Measurements from ENCODE around the gene FOXP4. TPM values are rescaled to one million over a fixed set of nuclear protein-coding genes. Genes with fewer than 3 reads are reported as not detected.

FOXP4 gene
- total and polyA plus RNA-seq, 2 of the 13 experiments (the other 11 are each of a cell fraction or from before 2014, with no cell fraction given): 11.0 to 12.4 TPM

DNA sequence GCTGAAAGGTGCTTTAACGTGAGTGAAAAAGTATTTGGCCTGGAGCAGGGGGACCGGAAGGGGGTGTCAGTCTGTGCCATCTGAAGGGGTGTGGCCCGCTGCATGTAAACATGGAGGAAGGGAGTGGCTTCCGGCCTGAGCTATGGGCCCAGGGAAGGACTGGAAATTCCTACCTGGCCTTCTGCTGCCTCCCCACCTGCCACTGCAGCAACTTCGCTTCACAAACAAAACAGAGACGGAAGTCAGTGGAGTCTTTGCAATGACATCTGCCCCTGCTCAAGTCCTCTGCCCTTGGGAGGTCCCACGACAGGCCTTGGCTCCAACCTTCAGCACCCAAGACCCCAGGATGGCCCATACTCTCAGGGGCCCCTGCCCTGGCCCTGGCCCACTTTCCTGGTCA is 28.1 kb upstream of the FOXP4 start:
- peak overlapping the region; percentile 84 for H3K4me2 ChIP-seq (ENCODE audit: low read depth, low read length)
- H3K27ac ChIP-seq (ENCODE audit: extremely low read length, insufficient read depth, low read length): peak overlapping the region; percentile 94
- no peaks in the 10 kb centered on the region for H4K20me1 ChIP-seq (ENCODE audit: insufficient read depth, low read length)
- in situ Hi-C loops (cut with HindIII; ENCODE audit: extremely low pct_ligation_motif_present, low pct_unique_long_range_greater_than_20kb): no loop called here
- WGBS (ENCODE audit: low lambda C conversion rate): 16% methylated on average over 7 of the region's 7 CpGs
- no peak overlapping the region for H2AFZ ChIP-seq (ENCODE audit: low read length)
- no peaks in the 10 kb centered on the region for H3K27me3 ChIP-seq (ENCODE audit: control insufficient read depth in 1 of 2, insufficient read depth in 2 of 2, low read length in 2 of 2)
- peak; percentile 70 for DNase-seq (ENCODE audit: low spot score)
- H3K79me2 ChIP-seq (ENCODE audit: insufficient read depth, low read length): no peaks in the 10 kb centered on the region
- peak; percentile 7; the same call in 1 of the 3 replicates for ATAC-seq
- peak overlapping the region in 1 of 3 experiments; percentile 45; a peak in 2 of 6 replicates for H3K4me3 ChIP-seq (replicated peaks in 1 of 3; ENCODE audit: insufficient read depth in 1 of 3, low read depth in 2 of 3, low read length in 3 of 3)
- H3K9me3 ChIP-seq (ENCODE audit: low read length): no peaks in the 10 kb centered on the region
- H3K4me1 ChIP-seq (ENCODE audit: insufficient read depth, low read length): peaks cover 76% of the 10 kb centered on the region
- intact Hi-C loops (cut with micrococcal nuclease; ENCODE audit: unreplicated experiment): no loop called here
- ChIA-PET CTCF (ENCODE audit: low intra/inter-chr PET ratio, low total read pairs) (no interaction called here), POLR2A (interaction anchor here (0.6 to 9.4 kb wide), 12 partner anchors 10 to 93 kb away, joined by 3 to 187 read pairs (median 5); partner anchors contain the start of gene FOXP4)
- peak; percentile 67 for FAIRE-seq
- H3K9ac ChIP-seq (ENCODE audit: insufficient read depth, low read depth, low read length): peak overlapping the region; percentile 43; the same call in 1 of the 2 replicates
- no TSS peak for BruUV-seq (replicated peaks)
- no peaks in the 10 kb centered on the region for H3K36me3 ChIP-seq (replicated peaks in 1 of 2; ENCODE audit: control insufficient read depth in 1 of 2, insufficient read depth in 2 of 2, low read length in 2 of 2)
- TF ChIP-seq RARA (CRISPR knock-in tag; IDR thresholded peaks at IDR 0.05): peak; percentile 54
- TF ChIP-seq KDM6A (CRISPR knock-in tag; IDR thresholded peaks at IDR 0.05; ENCODE audit: low read depth): peak; percentile 49; the same call in 1 of the 2 replicates
- TF ChIP-seq POLR2A (IDR thresholded peaks at IDR 0.05; ENCODE audit: insufficient read depth in 1 of 2, low read depth in 2 of 2, low read length in 2 of 2): 0 out of 4 replicates have a peak, but pooled peaks of 1 of the 2 experiments have one; percentile 15
- TF ChIP-seq NFKBIZ (CRISPR knock-in tag; IDR thresholded peaks at IDR 0.05): no peak
- TF ChIP-seq SOX5 (CRISPR knock-in tag; IDR thresholded peaks at IDR 0.05; ENCODE audit: borderline replicate concordance): peak; percentile 63; the same call in 1 of the 2 replicates
- TF ChIP-seq GZF1 (CRISPR knock-in tag; IDR thresholded peaks at IDR 0.05): peak; percentile 89; the same call in 1 of the 2 replicates
- no peak for TF ChIP-seq POLR2AphosphoS5 (IDR thresholded peaks at IDR 0.05; ENCODE audit: low read depth, low read length)
- TF ChIP-seq SOX6 (IDR thresholded peaks at IDR 0.05): no peak
- TF ChIP-seq SOX6 (CRISPR knock-in tag; IDR thresholded peaks at IDR 0.05): peak; percentile 58
- TF ChIP-seq DPF2 (CRISPR knock-in tag; IDR thresholded peaks at IDR 0.05; ENCODE audit: borderline replicate concordance, low read depth): 0 out of 2 replicates have a peak, but pooled peaks have one; percentile 39
- peak; percentile 33 for TF ChIP-seq XRCC5 (optimal IDR thresholded peaks at IDR 0.05; ENCODE audit: low read length)
- TF ChIP-seq, protein P1, sequence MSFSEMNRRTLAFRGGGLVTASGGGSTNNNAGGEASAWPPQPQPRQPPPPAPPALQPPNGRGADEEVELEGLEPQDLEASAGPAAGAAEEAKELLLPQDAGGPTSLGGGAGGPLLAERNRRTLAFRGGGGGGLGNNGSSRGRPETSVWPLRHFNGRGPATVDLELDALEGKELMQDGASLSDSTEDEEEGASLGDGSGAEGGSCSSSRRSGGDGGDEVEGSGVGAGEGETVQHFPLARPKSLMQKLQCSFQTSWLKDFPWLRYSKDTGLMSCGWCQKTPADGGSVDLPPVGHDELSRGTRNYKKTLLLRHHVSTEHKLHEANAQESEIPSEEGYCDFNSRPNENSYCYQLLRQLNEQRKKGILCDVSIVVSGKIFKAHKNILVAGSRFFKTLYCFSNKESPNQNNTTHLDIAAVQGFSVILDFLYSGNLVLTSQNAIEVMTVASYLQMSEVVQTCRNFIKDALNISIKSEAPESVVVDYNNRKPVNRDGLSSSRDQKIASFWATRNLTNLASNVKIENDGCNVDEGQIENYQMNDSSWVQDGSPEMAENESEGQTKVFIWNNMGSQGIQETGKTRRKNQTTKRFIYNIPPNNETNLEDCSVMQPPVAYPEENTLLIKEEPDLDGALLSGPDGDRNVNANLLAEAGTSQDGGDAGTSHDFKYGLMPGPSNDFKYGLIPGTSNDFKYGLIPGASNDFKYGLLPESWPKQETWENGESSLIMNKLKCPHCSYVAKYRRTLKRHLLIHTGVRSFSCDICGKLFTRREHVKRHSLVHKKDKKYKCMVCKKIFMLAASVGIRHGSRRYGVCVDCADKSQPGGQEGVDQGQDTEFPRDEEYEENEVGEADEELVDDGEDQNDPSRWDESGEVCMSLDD (CRISPR knock-in tag; IDR thresholded peaks at IDR 0.05; ENCODE audit: borderline replicate concordance): peak; percentile 97; the same call in 1 of the 2 replicates
- TF ChIP-seq, protein P2, sequence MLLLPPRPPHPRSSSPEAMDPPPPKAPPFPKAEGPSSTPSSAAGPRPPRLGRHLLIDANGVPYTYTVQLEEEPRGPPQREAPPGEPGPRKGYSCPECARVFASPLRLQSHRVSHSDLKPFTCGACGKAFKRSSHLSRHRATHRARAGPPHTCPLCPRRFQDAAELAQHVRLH (CRISPR knock-in tag; IDR thresholded peaks at IDR 0.05; ENCODE audit: borderline replicate concordance, low read depth): peak; percentile 77; the same call in 1 of the 2 replicates
- no peak for TF ChIP-seq MAZ (IDR thresholded peaks at IDR 0.05; ENCODE audit: borderline replicate concordance, low read depth, low read length)
- no peak for TF ChIP-seq MAZ (CRISPR knock-in tag; IDR thresholded peaks at IDR 0.05; ENCODE audit: low read depth)
- TF ChIP-seq, protein P3, sequence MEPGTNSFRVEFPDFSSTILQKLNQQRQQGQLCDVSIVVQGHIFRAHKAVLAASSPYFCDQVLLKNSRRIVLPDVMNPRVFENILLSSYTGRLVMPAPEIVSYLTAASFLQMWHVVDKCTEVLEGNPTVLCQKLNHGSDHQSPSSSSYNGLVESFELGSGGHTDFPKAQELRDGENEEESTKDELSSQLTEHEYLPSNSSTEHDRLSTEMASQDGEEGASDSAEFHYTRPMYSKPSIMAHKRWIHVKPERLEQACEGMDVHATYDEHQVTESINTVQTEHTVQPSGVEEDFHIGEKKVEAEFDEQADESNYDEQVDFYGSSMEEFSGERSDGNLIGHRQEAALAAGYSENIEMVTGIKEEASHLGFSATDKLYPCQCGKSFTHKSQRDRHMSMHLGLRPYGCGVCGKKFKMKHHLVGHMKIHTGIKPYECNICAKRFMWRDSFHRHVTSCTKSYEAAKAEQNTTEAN (CRISPR knock-in tag; conservative IDR thresholded peaks at IDR 0.05): peak; percentile 46; the same call in 1 of the 2 replicates
- TF ChIP-seq, protein P4, sequence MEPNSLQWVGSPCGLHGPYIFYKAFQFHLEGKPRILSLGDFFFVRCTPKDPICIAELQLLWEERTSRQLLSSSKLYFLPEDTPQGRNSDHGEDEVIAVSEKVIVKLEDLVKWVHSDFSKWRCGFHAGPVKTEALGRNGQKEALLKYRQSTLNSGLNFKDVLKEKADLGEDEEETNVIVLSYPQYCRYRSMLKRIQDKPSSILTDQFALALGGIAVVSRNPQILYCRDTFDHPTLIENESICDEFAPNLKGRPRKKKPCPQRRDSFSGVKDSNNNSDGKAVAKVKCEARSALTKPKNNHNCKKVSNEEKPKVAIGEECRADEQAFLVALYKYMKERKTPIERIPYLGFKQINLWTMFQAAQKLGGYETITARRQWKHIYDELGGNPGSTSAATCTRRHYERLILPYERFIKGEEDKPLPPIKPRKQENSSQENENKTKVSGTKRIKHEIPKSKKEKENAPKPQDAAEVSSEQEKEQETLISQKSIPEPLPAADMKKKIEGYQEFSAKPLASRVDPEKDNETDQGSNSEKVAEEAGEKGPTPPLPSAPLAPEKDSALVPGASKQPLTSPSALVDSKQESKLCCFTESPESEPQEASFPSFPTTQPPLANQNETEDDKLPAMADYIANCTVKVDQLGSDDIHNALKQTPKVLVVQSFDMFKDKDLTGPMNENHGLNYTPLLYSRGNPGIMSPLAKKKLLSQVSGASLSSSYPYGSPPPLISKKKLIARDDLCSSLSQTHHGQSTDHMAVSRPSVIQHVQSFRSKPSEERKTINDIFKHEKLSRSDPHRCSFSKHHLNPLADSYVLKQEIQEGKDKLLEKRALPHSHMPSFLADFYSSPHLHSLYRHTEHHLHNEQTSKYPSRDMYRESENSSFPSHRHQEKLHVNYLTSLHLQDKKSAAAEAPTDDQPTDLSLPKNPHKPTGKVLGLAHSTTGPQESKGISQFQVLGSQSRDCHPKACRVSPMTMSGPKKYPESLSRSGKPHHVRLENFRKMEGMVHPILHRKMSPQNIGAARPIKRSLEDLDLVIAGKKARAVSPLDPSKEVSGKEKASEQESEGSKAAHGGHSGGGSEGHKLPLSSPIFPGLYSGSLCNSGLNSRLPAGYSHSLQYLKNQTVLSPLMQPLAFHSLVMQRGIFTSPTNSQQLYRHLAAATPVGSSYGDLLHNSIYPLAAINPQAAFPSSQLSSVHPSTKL (CRISPR knock-in tag; IDR thresholded peaks at IDR 0.05): peak; percentile 83
- 0 out of 2 replicates have a peak, but pooled peaks have one; percentile 37 for TF ChIP-seq SMAD3 (CRISPR knock-in tag; IDR thresholded peaks at IDR 0.05)

Data from HepG2 (cell line).